Stimulated activated CD4-positive, alpha-beta T cell treated with anti-CD3 and anti-CD28 coated beads, Interleukin-15, amount 100 ng/mL, for 1 hour (primary cell): Measurements from ENCODE around the gene IFT81.
"Not testable (repeated sequence)": the region's sequence is repeated elsewhere in the genome, so short reads cannot be mapped to it uniquely, and the experiment has no call there.

ENCODE experiments used
- DNase-seq, 2 donors: peaks; one replicate each; pipeline ENCODE4 v3.0.0-alpha.2; 2020; ENCODE audit warnings: low read depth in 1 of 2, low spot score in 1 of 2

IFT81 gene

GRCh38 chr12:110201995-110202394 lies 77.8 kb downstream of the IFT81 start:
- no peak for DNase-seq

GRCh38 chr12:110203546-110203945 lies 79.4 kb downstream of the IFT81 start:
- DNase-seq, result no peak

- no peak for DNase-seq
Measured at GRCh38 chr12:110205931-110206330, 81.8 kb downstream of the IFT81 start.

- not testable (repeated sequence) for DNase-seq
Measured at GRCh38 chr12:110211639-110212536, 87.7 kb downstream of the IFT81 start.

GRCh38 chr12:110217996-110218674 lies 94.0 kb downstream of the IFT81 start:
- DNase-seq, result no peak

- DNase-seq, result no peak
Measured at GRCh38 chr12:110222027-110222426, 97.9 kb downstream of the IFT81 start.

GRCh38 chr12:110222433-110222832 lies 98.3 kb downstream of the IFT81 start:
- DNase-seq, result no peak

- no peak for DNase-seq
Measured at GRCh38 chr12:110223777-110224378, 99.7 kb downstream of the IFT81 start.

- DNase-seq, result no peak
Measured at GRCh38 chr12:110224379-110225304, 100.5 kb downstream of the IFT81 start.

GRCh38 chr12:110227138-110227537 lies 103.0 kb downstream of the IFT81 start:
- no peak for DNase-seq

GRCh38 chr12:110228348-110228747 lies 104.2 kb downstream of the IFT81 start:
- DNase-seq, result not testable (repeated sequence)

GRCh38 chr12:110228756-110229155 lies 104.6 kb downstream of the IFT81 start:
- no peak for DNase-seq

- DNase-seq, result no peak
Measured at GRCh38 chr12:110229409-110229808, 105.3 kb downstream of the IFT81 start.

GRCh38 chr12:110230655-110231054 lies 106.5 kb downstream of the IFT81 start:
- no peak for DNase-seq

GRCh38 chr12:110233212-110233903 lies 109.2 kb downstream of the IFT81 start:
- DNase-seq, result no peak

- DNase-seq, result no peak
Measured at GRCh38 chr12:110234331-110234751, 110.2 kb downstream of the IFT81 start.

- no peak for DNase-seq
Measured at GRCh38 chr12:110234755-110235154, 110.6 kb downstream of the IFT81 start.

- no peak for DNase-seq
Measured at GRCh38 chr12:110235383-110235782, 111.2 kb downstream of the IFT81 start.

- no peak for DNase-seq
Measured at GRCh38 chr12:110243227-110243626, 119.1 kb downstream of the IFT81 start.

- DNase-seq, result no peak
Measured at GRCh38 chr12:110244372-110244771, 120.2 kb downstream of the IFT81 start.
